Loucy (cell line): ENCODE results near the gene KIF18B.

Source experiments
- CTCF ChIP-seq: fragments of 200-600 bp; sonication (generic); conservative IDR thresholded peaks from 2 replicates; pipeline ENCODE4 v1.5.1; 2014; ENCODE audit warnings: mild to moderate bottlenecking, antibody characterized with exemption, low read length
- EZH2phosphoT487 ChIP-seq: fragments of 200-600 bp; IDR thresholded peaks from 2 replicates; pipeline ENCODE4 v1.6.1; 2018; ENCODE audit warnings: antibody characterized with exemption, mild to moderate bottlenecking, moderate library complexity, borderline replicate concordance

DNA sequence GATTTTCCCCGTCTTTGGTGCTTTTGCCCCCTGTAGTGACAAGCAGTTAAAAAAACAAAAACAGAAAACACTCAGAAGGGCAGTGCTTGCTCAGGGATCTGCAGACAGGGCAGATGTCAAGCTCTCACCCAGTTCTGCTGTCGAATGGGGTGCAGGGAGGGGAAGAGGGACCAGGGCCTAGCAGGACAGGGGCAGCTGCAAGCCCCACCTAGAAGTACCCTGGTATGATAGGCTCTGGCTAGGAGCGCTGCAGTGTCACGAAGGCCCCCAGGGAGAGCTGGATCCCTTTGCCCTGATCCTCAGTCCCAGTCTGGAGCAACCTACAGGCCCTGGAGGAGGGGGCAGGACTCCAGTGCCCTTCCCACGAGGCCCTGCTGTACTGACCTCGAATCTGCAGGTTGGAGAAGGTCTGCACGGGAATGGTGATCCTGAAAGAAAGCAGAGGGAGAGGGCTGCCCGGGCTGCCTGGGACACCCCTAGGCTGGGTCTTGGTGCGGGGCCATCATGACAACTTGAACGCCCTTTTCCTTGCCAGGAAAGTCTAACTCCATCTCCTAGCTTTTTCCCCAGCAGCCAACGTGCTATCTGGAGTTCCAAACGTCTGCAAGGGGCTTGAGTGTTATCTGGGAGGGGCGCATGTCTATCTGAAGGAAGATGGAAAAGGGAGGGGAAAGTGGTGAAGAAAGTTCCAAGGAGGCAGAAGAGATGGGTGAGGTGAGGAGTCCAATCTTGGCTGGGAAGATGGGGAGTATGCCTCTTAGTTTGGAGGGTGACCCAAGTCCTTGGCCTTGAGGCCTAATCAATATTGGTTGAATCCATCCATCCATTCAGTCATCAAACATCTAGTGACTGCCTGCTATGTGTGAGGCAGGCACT is 37.1 kb downstream of the KIF18B start:
- TF ChIP-seq CTCF (no peak), EZH2phosphoT487 (no peak)
